GM12878 (cell line): ENCODE data around the gene SRRM2.

ENCODE experiments used
- CBFB ChIP-seq: IDR thresholded peaks from 2 replicates; pipeline ENCODE4 v1.6.1; 2016; ENCODE audit warnings: antibody characterized with exemption, low read depth
- CTCF ChIP-seq, 3 experiments: IDR thresholded peaks in 2 of 3; conservative IDR thresholded peaks in 1 of 3; 2 replicates each; pipeline ENCODE4 v1.5.1; 2011; ENCODE audit warnings: low read depth in 3 of 3, low read length in 3 of 3, mild to moderate bottlenecking in 3 of 3, control low read depth in 2 of 3, moderate library complexity in 2 of 3, inconsistent platforms in 1 of 3, mixed read lengths in 1 of 3; ENCODE audit not compliant: control insufficient read depth in 2 of 3, insufficient read depth in 1 of 3; ENCODE audit errors: extremely low read depth in 1 of 3
- ELK1 ChIP-seq: IDR thresholded peaks from 2 replicates; pipeline ENCODE4 v1.6.1; 2012; ENCODE audit warnings: low read depth, low read length, improper control_type of control experiment
- EZH2 ChIP-seq: IDR thresholded peaks from 2 replicates; pipeline ENCODE4 v1.6.1; 2012; ENCODE audit warnings: low read depth, mild to moderate bottlenecking, control low read depth, inconsistent platforms, low read length, borderline replicate concordance; ENCODE audit not compliant: control insufficient read depth
- FOS ChIP-seq: IDR thresholded peaks from 3 replicates; pipeline ENCODE4 v1.6.1; 2011; ENCODE audit warnings: borderline replicate concordance; ENCODE audit not compliant: insufficient read length; ENCODE audit errors: extremely low read depth
- KDM1A ChIP-seq: fragments of 200-600 bp; sonication (generic); IDR thresholded peaks from 2 replicates; pipeline ENCODE4 v1.6.1; 2016; ENCODE audit warnings: borderline replicate concordance
- MAX ChIP-seq: IDR thresholded peaks from 2 replicates; pipeline ENCODE4 v1.6.1; 2012; ENCODE audit warnings: low read depth, low read length, improper control_type of control experiment
- NFYA ChIP-seq: IDR thresholded peaks from 2 replicates; pipeline ENCODE4 v1.6.1; 2011; ENCODE audit warnings: low read depth, mild to moderate bottlenecking, low read length, improper control_type of control experiment, borderline replicate concordance
- REST ChIP-seq: IDR thresholded peaks from 2 replicates; pipeline ENCODE4 v1.6.1; 2012; ENCODE audit warnings: mild to moderate bottlenecking, low read depth, low read length
- ZNF687 ChIP-seq: fragments of 450-650 bp; IDR thresholded peaks from 2 replicates; pipeline ENCODE4 v1.6.1; 2017; ENCODE audit warnings: mild to moderate bottlenecking, moderate library complexity

GRCh38 chr16:2706085-2706484, 46.4 kb upstream of the SRRM2 start:
- no peak for TF ChIP-seq ELK1
- no peak for TF ChIP-seq KDM1A
- no peak for TF ChIP-seq CBFB
- TF ChIP-seq CTCF (IDR thresholded peaks at IDR 0.05 in 2 of 3, conservative IDR thresholded peaks at IDR 0.05 in 1 of 3; ENCODE audit: control insufficient read depth in 2 of 3, extremely low read depth in 1 of 3, insufficient read depth in 1 of 3, low read depth in 3 of 3, low read length in 3 of 3) = no peak
- no peak for TF ChIP-seq EZH2
- no peak for TF ChIP-seq MAX
- no peak for TF ChIP-seq REST
- TF ChIP-seq ZNF687 = no peak
- no peak for TF ChIP-seq NFYA
- TF ChIP-seq FOS = no peak
